ENCODE data around the gene MGST2. TPM values are rescaled to one million over a fixed set of nuclear protein-coding genes. Genes with fewer than 3 reads are reported as not detected.

Gene MGST2
- total RNA-seq, 2 experiments from 2014 or later = 4.2 to 6.7 TPM

DNA sequence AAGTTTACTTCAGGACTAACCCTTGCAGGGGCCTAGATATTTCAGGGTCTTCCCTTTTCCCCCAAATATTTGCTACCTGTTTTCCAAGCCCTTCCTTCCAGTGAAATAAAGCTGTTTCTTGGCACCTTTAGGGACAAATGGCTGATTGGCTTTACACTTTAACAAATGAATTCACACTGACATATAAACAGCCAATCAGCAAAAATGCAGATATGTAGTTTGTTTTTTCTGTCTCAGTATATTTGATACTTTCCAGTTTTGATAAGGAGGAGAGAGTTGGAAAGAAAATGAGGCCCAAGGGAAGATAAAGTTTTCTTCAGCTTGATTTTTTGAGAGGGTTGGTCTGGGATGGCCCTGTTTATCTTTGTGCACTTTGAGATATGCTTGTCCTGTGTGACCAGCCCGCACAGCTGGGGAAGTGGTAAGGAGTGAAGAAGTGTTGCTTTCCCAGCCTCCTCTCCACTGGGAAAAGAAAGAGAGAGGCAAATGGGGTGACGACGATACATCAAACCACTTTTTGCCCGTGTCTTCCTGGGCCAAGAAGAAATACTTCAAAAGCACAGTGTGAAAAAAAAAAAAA, 67.5 kb downstream of the MGST2 start:
- ChIA-PET CTCF (no interaction called here), POLR2A (no interaction called here)

GRCh38 chr4:139734201-139734874, 68.7 kb downstream of the MGST2 start:
- ChIA-PET CTCF (no interaction called here), POLR2A (no interaction called here)

GRCh38 chr4:139734875-139735380, 69.3 kb downstream of the MGST2 start:
- CTCF ChIA-PET = no interaction called here
- POLR2A ChIA-PET = no interaction called here

GRCh38 chr4:139735381-139736273, 70.0 kb downstream of the MGST2 start:
- ChIA-PET CTCF (no interaction called here), POLR2A (no interaction called here)

GRCh38 chr4:139736274-139736660, 70.6 kb downstream of the MGST2 start:
- CTCF ChIA-PET = no interaction called here
- POLR2A ChIA-PET = no interaction called here

DNA sequence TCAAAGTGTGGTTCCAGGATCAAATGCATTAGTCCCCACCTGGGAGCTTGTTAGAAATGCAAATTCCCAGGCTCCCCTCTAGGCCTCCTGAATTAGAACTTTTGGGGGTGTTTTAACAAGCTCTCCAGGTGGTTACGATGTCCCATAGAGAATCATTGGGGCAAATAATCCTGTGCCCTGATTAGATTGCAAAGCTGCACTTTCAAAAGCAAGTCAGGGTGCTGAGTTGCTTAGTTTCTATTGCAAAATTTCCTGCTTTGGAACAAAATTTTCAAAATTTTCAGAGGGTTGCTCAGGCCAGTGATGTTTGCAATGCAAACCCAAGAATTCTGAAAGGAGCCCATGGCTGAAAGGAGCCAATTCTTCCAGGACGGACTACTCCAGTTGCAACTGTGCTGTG, 71.0 kb downstream of the MGST2 start:
- CTCF ChIA-PET = no interaction called here
- POLR2A ChIA-PET = no interaction called here

DNA sequence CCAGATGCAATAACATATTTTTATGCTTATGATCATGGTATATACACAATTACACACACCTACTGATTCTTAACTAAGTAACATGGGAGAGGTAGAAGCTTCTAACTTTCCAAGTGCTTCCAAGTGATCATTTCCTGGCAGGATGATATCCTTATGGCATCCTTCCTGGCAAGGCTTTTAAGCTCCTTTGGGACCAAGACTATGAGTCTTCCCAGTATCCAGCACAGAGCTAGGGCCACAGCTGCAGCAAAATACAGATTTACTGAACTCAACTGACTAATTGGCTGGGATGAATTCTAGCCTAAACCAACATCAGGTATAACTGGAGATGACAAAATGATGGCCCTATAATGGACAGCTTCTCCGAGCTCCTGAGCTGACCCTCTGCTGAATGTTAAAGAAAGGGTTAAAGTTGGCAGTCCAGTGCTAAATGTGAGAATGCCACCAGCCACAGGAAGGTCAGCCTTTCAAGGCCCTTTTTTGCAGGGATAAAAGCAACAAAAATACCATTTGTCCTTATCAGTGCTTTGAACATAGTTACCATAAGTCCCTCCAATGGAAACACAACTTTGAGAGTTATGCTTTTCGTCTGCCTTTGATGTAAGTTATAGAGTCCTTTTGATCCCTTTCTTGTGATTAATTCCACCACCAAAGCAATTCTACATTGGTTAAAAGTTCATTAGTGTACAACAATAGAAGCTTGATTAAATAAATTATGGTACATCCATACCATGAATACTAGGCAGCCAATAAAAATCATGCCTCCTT, 73.4 kb downstream of the MGST2 start:
- ChIA-PET CTCF (interaction anchor here (0.6 kb wide), 1 partner anchor 93 kb away, joined by 3 read pairs; no protein-coding TSS in a partner anchor), POLR2A (no interaction called here)

DNA sequence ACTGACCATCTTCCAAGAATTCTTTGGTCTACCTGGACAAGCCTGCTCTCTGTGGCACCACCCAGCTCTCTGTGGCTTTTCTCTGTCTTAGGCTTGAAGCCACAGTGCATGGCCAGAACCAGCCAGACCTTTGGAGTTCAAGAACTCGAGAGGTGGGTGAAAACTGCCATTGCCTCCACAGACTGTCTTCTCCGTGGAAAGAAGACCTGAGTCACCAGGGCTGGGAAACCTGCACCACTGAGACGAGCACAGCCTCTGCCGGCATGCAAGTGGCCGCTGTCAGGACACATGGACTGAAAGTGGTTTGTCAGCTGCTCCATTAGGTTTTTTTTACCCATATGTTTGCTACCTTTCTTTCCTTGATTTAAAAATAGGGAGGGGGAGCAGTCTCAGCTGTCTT, 74.5 kb downstream of the MGST2 start:
- ChIA-PET POLR2A (no interaction called here), CTCF (interaction anchor here (1.1 kb wide), 1 partner anchor 13 kb away, joined by 3 read pairs; no protein-coding TSS in a partner anchor)

DNA sequence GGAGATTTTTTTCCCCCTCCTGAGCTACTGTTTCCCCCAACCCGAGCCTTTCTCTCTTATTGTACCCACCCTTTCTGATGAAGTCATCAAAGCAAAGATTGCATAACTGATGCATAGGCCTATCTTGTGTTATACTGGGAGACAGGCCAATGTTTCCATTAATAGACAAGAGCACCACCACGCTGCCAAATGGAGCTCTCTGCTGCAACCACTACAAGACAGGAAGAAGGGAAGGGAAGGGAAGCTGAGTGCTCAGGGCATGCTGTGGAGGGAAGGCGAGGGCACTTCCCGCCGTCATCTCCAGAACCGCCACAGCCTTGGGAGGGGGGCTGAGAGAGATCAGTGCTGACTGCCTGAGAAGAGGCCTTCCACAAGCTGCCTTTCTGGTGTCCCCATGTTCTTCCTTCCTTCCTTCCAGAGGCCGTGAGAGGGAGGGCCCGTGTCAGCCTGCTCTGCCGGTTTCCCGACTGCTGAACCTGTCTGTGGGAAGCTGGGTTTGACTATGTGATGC, 75.0 kb downstream of the MGST2 start:
- ChIA-PET POLR2A (no interaction called here), CTCF (interaction anchor here (0.9 to 1.1 kb wide), 2 partner anchors 10 to 13 kb away, joined by 3 read pairs; no protein-coding TSS in a partner anchor)

GRCh38 chr4:139743027-139743426, 77.4 kb downstream of the MGST2 start:
- POLR2A ChIA-PET = no interaction called here
- CTCF ChIA-PET = no interaction called here

DNA sequence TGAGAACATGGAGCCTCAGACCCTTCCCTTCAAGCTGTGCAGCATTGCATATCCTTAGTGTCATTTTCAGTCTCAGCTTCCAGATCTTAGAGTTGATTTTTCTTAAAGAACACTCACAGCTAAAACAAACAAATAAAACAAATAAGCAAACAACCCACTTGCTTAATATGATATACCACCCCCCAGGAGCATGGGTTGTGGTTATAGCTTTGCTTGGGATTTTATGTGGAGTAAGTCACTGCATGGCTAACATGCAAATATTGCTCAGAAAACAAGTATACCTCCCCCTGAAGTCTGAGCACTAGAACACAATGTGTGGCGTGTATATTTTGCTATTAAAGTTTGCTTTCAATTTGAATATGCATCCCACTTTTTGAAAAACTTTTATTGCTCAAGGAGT, 78.6 kb downstream of the MGST2 start:
- POLR2A ChIA-PET = no interaction called here
- CTCF ChIA-PET = no interaction called here

DNA sequence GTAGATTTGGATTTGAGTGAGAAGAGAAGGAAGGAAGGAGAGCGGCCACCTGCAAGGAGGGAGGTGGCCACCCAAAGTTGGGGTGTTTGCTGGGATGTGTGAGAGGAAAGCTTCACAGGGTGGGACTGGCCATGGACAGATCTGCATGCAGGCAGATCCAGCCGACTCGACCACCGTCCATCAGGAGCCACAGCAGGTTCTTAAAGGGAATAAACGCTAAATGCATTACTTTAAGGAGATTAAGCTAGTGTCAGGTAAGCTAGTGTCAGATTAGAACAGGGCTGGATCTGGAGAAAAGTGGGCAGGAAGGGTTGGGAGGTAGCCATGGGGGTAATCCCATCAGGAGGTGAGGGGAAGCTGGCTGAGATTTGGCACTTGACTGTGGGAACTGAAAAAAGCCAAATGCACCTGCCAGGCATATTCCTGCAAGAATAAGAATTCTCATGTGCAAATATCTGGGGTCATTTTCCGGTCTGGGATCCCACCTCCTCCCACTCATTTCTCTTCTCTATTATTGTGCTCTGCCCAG, 79.6 kb downstream of the MGST2 start:
- CTCF ChIA-PET = no interaction called here
- POLR2A ChIA-PET = no interaction called here

DNA sequence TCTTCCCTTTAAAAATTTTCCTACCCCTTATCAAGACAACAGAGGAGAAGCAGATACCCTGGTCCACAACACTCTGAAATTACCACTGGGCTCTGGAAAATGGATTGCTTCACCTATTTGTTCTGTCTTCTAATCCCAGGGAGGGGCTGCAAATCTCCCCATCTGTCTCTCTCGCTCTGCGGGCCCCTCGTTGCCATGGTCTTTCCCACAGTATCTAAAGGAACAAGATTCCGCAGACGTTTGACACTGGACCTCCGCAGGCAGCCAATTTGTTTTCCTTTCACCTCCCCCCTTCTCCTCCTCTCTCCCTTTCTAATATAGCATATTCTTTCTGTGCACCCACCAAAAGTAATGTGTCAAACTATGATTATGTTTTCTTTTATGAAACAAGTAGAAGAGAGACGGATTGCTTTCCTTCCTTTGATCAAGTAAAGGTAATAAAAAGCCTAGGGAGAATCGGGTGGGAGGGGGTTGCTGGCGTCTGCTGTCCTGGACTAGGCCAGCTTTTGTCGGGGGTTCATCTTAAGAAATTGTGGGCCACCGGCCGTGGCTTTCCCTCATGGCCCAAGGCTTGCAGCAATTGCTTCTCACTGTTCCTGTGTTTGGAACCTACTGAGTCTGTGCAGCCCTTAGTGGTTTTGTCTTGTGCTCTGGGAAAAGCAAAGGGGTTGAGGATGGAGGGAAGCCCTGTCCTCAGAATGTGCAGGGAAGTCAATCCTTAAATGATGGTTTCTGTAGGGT, 81.0 kb downstream of the MGST2 start:
- POLR2A ChIA-PET = no interaction called here
- CTCF ChIA-PET = no interaction called here

DNA sequence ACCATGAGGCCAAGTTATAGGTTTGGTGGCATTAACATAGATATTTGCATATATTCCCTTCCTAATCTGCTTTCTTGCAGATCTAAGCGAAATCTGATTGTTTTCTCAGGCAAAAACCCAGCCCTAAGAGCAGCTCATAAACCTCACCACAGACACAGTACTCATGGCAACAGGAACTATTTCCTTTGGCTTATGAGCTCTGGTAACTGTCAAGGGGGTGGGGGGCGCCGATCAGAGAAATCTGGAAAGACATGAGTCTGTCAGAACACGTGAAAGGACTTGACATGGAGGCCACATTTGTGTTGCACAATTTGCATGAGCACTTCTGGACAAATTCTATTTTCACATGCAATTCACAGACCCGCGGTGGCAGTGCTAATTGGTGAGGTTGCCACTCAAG, 83.7 kb downstream of the MGST2 start:
- ChIA-PET CTCF (interaction anchor here (0.7 kb wide), 1 partner anchor 36 kb away, joined by 3 read pairs; no protein-coding TSS in a partner anchor), POLR2A (no interaction called here)

- ChIA-PET CTCF (interaction anchor here (0.7 kb wide), 1 partner anchor 36 kb away, joined by 3 read pairs; no protein-coding TSS in a partner anchor), POLR2A (no interaction called here)
Measured at GRCh38 chr4:139749835-139750498, 84.3 kb downstream of the MGST2 start.

DNA sequence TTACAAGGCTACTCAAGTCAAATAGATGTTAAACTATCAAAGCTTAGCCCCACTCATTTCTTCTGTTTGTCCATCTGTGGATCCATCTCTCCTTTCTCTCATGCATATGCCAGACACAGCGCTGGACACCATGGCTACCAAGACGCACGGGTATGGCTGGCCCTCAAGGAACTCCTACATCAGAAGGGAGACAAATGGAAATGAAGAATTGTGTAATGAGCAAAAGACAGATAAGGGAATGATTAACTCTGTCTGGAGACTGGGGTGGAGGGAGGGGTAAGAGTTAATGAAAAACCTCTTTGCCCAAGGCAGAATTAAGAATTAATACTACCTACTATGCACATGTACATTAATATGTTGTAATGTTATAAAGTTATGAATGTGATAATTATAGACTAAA, 88.1 kb downstream of the MGST2 start:
- POLR2A ChIA-PET = no interaction called here

More for the DNA sequence above, 88.1 kb downstream of the MGST2 start:
- CTCF ChIA-PET = interaction anchor here (1.1 kb wide), 1 partner anchor 14 kb away, joined by 3 read pairs; no protein-coding TSS in a partner anchor

Data from activated CD8-positive, alpha-beta memory T cell treated with anti-CD3 and anti-CD28 coated beads for 36 hours (primary cell).